H9 (cell line): ENCODE data around the gene SUPT3H. TPM values are rescaled to one million over a fixed set of nuclear protein-coding genes. Genes with fewer than 3 reads are reported as not detected.

ENCODE experiments used
- DNase-seq: peaks from one replicate; pipeline ENCODE4 v3.0.0-alpha.2; 2017
- H2AFZ ChIP-seq: one replicate; pipeline ENCODE4 v1.6.1; 2013; ENCODE audit warnings: mild to moderate bottlenecking, low read length, control low read depth, moderate library complexity
- H2AK5ac ChIP-seq: 2 replicates; pipeline ENCODE4 v1.6.1; 2013; ENCODE audit warnings: low read length, control low read depth, mixed read lengths; ENCODE audit not compliant: insufficient read length
- H2BK120ac ChIP-seq: one replicate; pipeline ENCODE4 v1.6.1; 2013; ENCODE audit warnings: low read depth, mild to moderate bottlenecking, low read length, control low read depth, inconsistent platforms; ENCODE audit not compliant: poor library complexity, severe bottlenecking
- H2BK12ac ChIP-seq: 2 replicates; pipeline ENCODE4 v1.6.1; 2013; ENCODE audit warnings: low read length, control low read depth, mixed read lengths, low read depth; ENCODE audit not compliant: insufficient read length
- H2BK15ac ChIP-seq: 2 replicates; pipeline ENCODE4 v1.6.1; 2013; ENCODE audit warnings: low read depth, low read length, control low read depth
- H2BK20ac ChIP-seq: one replicate; pipeline ENCODE4 v1.6.1; 2013; ENCODE audit warnings: low read depth, mild to moderate bottlenecking, low read length, control low read depth, inconsistent platforms; ENCODE audit not compliant: poor library complexity, severe bottlenecking
- H2BK5ac ChIP-seq: 2 replicates; pipeline ENCODE4 v1.6.1; 2013; ENCODE audit warnings: low read length, control low read depth, mixed read lengths; ENCODE audit not compliant: insufficient read length
- H3K14ac ChIP-seq: 2 replicates; pipeline ENCODE4 v1.6.1; 2013; ENCODE audit warnings: low read length, control low read depth; ENCODE audit not compliant: insufficient read depth
- H3K18ac ChIP-seq: 2 replicates; pipeline ENCODE4 v1.6.1; 2013; ENCODE audit warnings: low read depth, mild to moderate bottlenecking, mixed read lengths, low read length, control low read depth; ENCODE audit not compliant: insufficient read length
- H3K23ac ChIP-seq: 2 replicates; pipeline ENCODE4 v1.6.1; 2013; ENCODE audit warnings: low read length, control low read depth, mixed read lengths, low read depth; ENCODE audit not compliant: insufficient read length
- H3K23me2 ChIP-seq: 2 replicates; pipeline ENCODE4 v1.6.1; 2013; ENCODE audit warnings: low read depth, mild to moderate bottlenecking, mixed read lengths, low read length, control low read depth; ENCODE audit not compliant: insufficient read length, poor library complexity, severe bottlenecking
- H3K27ac ChIP-seq: 2 replicates; pipeline ENCODE4 v1.5.1; 2013; ENCODE audit warnings: low read length, control low read depth, mixed read lengths, low read depth; ENCODE audit not compliant: insufficient read length
- H3K27me3 ChIP-seq: 2 replicates; pipeline ENCODE4 v1.6.1; 2013; ENCODE audit warnings: low read length, control low read depth, inconsistent platforms; ENCODE audit not compliant: insufficient read depth
- H3K4ac ChIP-seq: 2 replicates; pipeline ENCODE4 v1.6.1; 2013; ENCODE audit warnings: low read depth, mild to moderate bottlenecking, control low read depth, inconsistent platforms, low read length, moderate library complexity
- H3K4me1 ChIP-seq: 2 replicates; pipeline ENCODE4 v1.6.1; 2013; ENCODE audit warnings: low read length, control low read depth, inconsistent platforms; ENCODE audit not compliant: insufficient read depth
- H3K4me2 ChIP-seq: 2 replicates; pipeline ENCODE4 v1.6.1; 2013; ENCODE audit warnings: low read length, control low read depth, mixed read lengths; ENCODE audit not compliant: insufficient read length, insufficient read depth
- H3K56ac ChIP-seq: 2 replicates; pipeline ENCODE4 v1.6.1; 2013; ENCODE audit warnings: low read depth, mild to moderate bottlenecking, mixed read lengths, low read length, control low read depth; ENCODE audit not compliant: insufficient read length
- H3K79me1 ChIP-seq: 2 replicates; pipeline ENCODE4 v1.6.1; 2013; ENCODE audit warnings: low read depth, mild to moderate bottlenecking, moderate library complexity, low read length, control low read depth, inconsistent platforms; ENCODE audit not compliant: insufficient read depth, poor library complexity, severe bottlenecking
- H3K79me2 ChIP-seq: 2 replicates; pipeline ENCODE4 v1.6.1; 2013; ENCODE audit warnings: low read length, control low read depth, inconsistent platforms; ENCODE audit not compliant: insufficient read depth
- H3K9ac ChIP-seq: 2 replicates; pipeline ENCODE4 v1.6.1; 2013; ENCODE audit warnings: low read length, control low read depth, mixed read lengths; ENCODE audit not compliant: insufficient read length; ENCODE audit errors: extremely low read depth
- H3K9me3 ChIP-seq: one replicate; pipeline ENCODE4 v1.6.1; 2013; ENCODE audit warnings: low read depth, low read length, inconsistent platforms; ENCODE audit not compliant: control insufficient read depth
- H3T11ph ChIP-seq: one replicate; pipeline ENCODE4 v1.6.1; 2013; ENCODE audit warnings: mild to moderate bottlenecking, low read length, control low read depth, inconsistent platforms
- H4K20me1 ChIP-seq: one replicate; pipeline ENCODE4 v1.6.1; 2013; ENCODE audit not compliant: control insufficient read depth, insufficient read length, insufficient read depth
- H4K5ac ChIP-seq: 2 replicates; pipeline ENCODE4 v1.6.1; 2013; ENCODE audit warnings: low read depth, mild to moderate bottlenecking, mixed read lengths, low read length, control low read depth; ENCODE audit not compliant: insufficient read length
- H4K8ac ChIP-seq: replicated peaks from 2 replicates; pipeline ENCODE4 v1.6.1; 2013; ENCODE audit warnings: low read length, control low read depth, mixed read lengths, low read depth; ENCODE audit not compliant: insufficient read length
- H4K91ac ChIP-seq: 2 replicates; pipeline ENCODE4 v1.6.1; 2013; ENCODE audit warnings: low read depth, mild to moderate bottlenecking, moderate library complexity, mixed read lengths, low read length, control low read depth; ENCODE audit not compliant: insufficient read length
- H3K27ac Mint-ChIP-seq, 3 experiments: 2 replicates in 2 of 3; 3 replicates in 1 of 3; pipeline ENCODE4 v1.8.0; 2020 to 2021; ENCODE audit warnings: mixed read lengths in 3 of 3, mild to moderate bottlenecking in 1 of 3, moderate library complexity in 1 of 3
- H3K27me3 Mint-ChIP-seq: 2 replicates; pipeline ENCODE4 v1.8.0; 2021; ENCODE audit warnings: low read depth, mild to moderate bottlenecking, moderate library complexity, mixed read lengths
- H3K36me3 Mint-ChIP-seq, 3 experiments: 2 replicates in 2 of 3; 3 replicates in 1 of 3; pipeline ENCODE4 v1.8.0; 2020 to 2021; ENCODE audit warnings: low read depth in 3 of 3, mixed read lengths in 3 of 3; ENCODE audit not compliant: insufficient read depth in 1 of 3
- H3K4me1 Mint-ChIP-seq, 2 experiments: 2 replicates each; pipeline ENCODE4 v1.8.0; 2020; ENCODE audit warnings: mixed read lengths in 2 of 2
- H3K4me3 Mint-ChIP-seq, 2 experiments: 2 replicates in 1 of 2; 3 replicates in 1 of 2; pipeline ENCODE4 v1.8.0; 2020 to 2021; ENCODE audit warnings: mild to moderate bottlenecking in 2 of 2, mixed read lengths in 2 of 2, moderate library complexity in 1 of 2
- H3K9me3 Mint-ChIP-seq, 2 experiments: 2 replicates in 1 of 2; 3 replicates in 1 of 2; pipeline ENCODE4 v1.8.0; 2020; ENCODE audit warnings: mild to moderate bottlenecking in 2 of 2, mixed read lengths in 2 of 2, moderate library complexity in 1 of 2
- WGBS: extraction: QIAGEN DNeasy Blood & Tissue Kit; methylation state at CpG from one replicate; pipeline ENCODE4 v1.1.7; 2013; ENCODE audit warnings: missing lambda C conversion rate, low lambda C conversion rate, mixed read lengths; ENCODE audit not compliant: insufficient read length; ENCODE audit errors: extremely low coverage; 5-methylcytosine and 5-hydroxymethylcytosine counted together
- total RNA-seq: library from RNA; stranded (reverse); gene quantifications from 2 replicates; pipeline ENCODE4 v1.2.1, GENCODE V29; 2021
- TF ChIP-seq, protein P1 (sequence below): fragments of 200-600 bp; sonication (generic); conservative IDR thresholded peaks from 3 replicates; pipeline ENCODE4 v1.8.0; 2021; ENCODE audit warnings: antibody characterized with exemption, mild to moderate bottlenecking

The SUPT3H gene
- total RNA-seq, 1 experiment from 2014 or later = 22.5 TPM

DNA sequence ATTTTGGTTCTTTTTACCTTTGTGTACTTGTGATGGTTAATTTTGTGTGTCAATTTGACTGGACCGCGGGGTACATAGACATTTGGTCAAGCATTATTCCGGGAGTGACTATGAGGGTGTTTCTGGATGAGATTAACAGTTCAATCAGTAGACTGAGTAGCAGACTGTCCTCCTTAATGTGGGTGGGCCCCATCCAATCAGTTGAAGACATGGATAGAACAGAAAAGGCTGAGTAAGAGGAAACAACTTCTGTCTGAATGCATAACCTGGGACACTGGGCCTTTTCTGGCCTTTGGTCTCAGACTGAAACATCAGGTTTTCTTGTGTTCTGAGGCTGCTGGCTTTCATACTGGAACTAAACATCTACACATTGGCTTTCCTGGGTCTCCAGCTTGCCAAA, 353.1 kb downstream of the SUPT3H start:
- no peak overlapping the region for H2AK5ac ChIP-seq
- no peak overlapping the region for H3T11ph ChIP-seq
- H3K14ac ChIP-seq = no peak overlapping the region
- TF ChIP-seq, protein P1, sequence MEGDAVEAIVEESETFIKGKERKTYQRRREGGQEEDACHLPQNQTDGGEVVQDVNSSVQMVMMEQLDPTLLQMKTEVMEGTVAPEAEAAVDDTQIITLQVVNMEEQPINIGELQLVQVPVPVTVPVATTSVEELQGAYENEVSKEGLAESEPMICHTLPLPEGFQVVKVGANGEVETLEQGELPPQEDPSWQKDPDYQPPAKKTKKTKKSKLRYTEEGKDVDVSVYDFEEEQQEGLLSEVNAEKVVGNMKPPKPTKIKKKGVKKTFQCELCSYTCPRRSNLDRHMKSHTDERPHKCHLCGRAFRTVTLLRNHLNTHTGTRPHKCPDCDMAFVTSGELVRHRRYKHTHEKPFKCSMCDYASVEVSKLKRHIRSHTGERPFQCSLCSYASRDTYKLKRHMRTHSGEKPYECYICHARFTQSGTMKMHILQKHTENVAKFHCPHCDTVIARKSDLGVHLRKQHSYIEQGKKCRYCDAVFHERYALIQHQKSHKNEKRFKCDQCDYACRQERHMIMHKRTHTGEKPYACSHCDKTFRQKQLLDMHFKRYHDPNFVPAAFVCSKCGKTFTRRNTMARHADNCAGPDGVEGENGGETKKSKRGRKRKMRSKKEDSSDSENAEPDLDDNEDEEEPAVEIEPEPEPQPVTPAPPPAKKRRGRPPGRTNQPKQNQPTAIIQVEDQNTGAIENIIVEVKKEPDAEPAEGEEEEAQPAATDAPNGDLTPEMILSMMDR = no peak
- H3K79me1 ChIP-seq = no peaks in the 10 kb centered on the region
- H3K27ac ChIP-seq = no peak overlapping the region
- H3K4me1 ChIP-seq = no peaks in the 10 kb centered on the region
- no peak overlapping the region for H2BK15ac ChIP-seq
- Mint-ChIP-seq H3K36me3 (peaks cover 0 to 18% (median 6%) of the 10 kb centered on the region in 3 experiments; a peak in 4 of 7 replicates), H3K4me1 (peaks cover 0 to 4% of the 10 kb centered on the region in 2 experiments; a peak in 1 of 4 replicates), H3K4me3 (no peak overlapping the region), H3K27me3 (no peaks in the 10 kb centered on the region), H3K9me3 (peaks cover 3 to 10% of the 10 kb centered on the region in 2 experiments), H3K27ac (no peak overlapping the region)
- no peak overlapping the region for H2BK20ac ChIP-seq
- H3K27me3 ChIP-seq = no peaks in the 10 kb centered on the region
- DNase-seq = no peak
- H3K23me2 ChIP-seq = no peaks in the 10 kb centered on the region
- H3K23ac ChIP-seq = no peak overlapping the region
- H4K5ac ChIP-seq = no peak overlapping the region
- H3K9me3 ChIP-seq = no peaks in the 10 kb centered on the region
- H3K4me2 ChIP-seq = no peak overlapping the region
- no peak overlapping the region for H3K9ac ChIP-seq
- no peak overlapping the region for H2BK120ac ChIP-seq
- no peak overlapping the region for H3K56ac ChIP-seq
- no peak overlapping the region for H3K4ac ChIP-seq
- no peaks in the 10 kb centered on the region for H3K79me2 ChIP-seq
- H4K20me1 ChIP-seq = no peaks in the 10 kb centered on the region
- no peak overlapping the region for H2BK12ac ChIP-seq
- H2BK5ac ChIP-seq = no peak overlapping the region
- H4K91ac ChIP-seq = no peak overlapping the region
- no peak overlapping the region for H2AFZ ChIP-seq
- H4K8ac ChIP-seq = no peak overlapping the region
- no peak overlapping the region for H3K18ac ChIP-seq
- no CpG with 5 or more reads among the region's 3 CpGs for WGBS
